Suprapubic skin (tissue), 4 donors: ENCODE data around the gene INPP4B.

Experiments
- EP300 ChIP-seq: sonication (generic); formaldehyde crosslinking; IDR thresholded peaks from one replicate; pipeline ENCODE4 v1.6.1; 2017; ENCODE audit warnings: antibody characterized with exemption
- POLR2A ChIP-seq, 2 donors: fragments of 450-650 bp; IDR thresholded peaks; one replicate each; pipeline ENCODE4 v1.6.1; 2017; ENCODE audit warnings: antibody characterized with exemption in 2 of 2, mild to moderate bottlenecking in 2 of 2, moderate library complexity in 2 of 2
- POLR2AphosphoS5 ChIP-seq, 3 donors: sonication (generic); formaldehyde crosslinking; IDR thresholded peaks; one replicate each; pipeline ENCODE4 v1.6.1; 2017; ENCODE audit warnings: antibody characterized with exemption in 3 of 3
- TF ChIP-seq, protein P1 (sequence below), 2 donors: fragments of 200-600 bp in 1 of 2; fragments of 450-650 bp in 1 of 2; sonication (generic) in 1 of 2; IDR thresholded peaks; one replicate each; pipeline ENCODE4 v1.5.1; 2016 to 2019; ENCODE audit warnings: antibody characterized with exemption in 2 of 2, mild to moderate bottlenecking in 1 of 2, moderate library complexity in 1 of 2

DNA sequence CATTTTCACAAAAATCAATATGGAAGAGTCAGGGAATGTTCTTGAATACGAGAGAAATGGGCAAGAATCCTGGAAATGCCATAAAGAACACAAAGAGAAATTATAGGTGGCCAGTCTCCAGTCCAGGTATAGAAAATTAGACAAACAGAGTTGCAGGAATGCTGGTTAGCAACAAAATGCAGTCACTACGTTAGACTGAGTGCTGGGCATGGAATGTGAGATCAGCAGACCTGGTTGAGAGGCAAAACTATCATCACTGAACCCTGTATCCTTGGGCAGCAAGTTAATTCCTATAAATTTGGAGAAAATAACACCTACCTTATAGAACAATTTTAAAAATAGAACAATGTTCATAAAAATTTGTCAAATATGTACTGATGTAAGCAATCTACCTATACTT lies 417.4 kb downstream of the INPP4B start:
- TF ChIP-seq, protein P1, sequence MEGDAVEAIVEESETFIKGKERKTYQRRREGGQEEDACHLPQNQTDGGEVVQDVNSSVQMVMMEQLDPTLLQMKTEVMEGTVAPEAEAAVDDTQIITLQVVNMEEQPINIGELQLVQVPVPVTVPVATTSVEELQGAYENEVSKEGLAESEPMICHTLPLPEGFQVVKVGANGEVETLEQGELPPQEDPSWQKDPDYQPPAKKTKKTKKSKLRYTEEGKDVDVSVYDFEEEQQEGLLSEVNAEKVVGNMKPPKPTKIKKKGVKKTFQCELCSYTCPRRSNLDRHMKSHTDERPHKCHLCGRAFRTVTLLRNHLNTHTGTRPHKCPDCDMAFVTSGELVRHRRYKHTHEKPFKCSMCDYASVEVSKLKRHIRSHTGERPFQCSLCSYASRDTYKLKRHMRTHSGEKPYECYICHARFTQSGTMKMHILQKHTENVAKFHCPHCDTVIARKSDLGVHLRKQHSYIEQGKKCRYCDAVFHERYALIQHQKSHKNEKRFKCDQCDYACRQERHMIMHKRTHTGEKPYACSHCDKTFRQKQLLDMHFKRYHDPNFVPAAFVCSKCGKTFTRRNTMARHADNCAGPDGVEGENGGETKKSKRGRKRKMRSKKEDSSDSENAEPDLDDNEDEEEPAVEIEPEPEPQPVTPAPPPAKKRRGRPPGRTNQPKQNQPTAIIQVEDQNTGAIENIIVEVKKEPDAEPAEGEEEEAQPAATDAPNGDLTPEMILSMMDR (IDR thresholded peaks at IDR 0.05): no peak
- TF ChIP-seq POLR2A (IDR thresholded peaks at IDR 0.05) (no peak), POLR2AphosphoS5 (IDR thresholded peaks at IDR 0.05) (no peak), EP300 (no peak)
